Measurements from ENCODE around the gene ZSCAN12. TPM values are rescaled to one million over a fixed set of nuclear protein-coding genes. Genes with fewer than 3 reads are reported as not detected.

Gene ZSCAN12
- total and polyA plus RNA-seq, 2 of the 13 experiments (the other 11 are each of a cell fraction or from before 2014, with no cell fraction given) = 2.8 to 8.9 TPM

DNA sequence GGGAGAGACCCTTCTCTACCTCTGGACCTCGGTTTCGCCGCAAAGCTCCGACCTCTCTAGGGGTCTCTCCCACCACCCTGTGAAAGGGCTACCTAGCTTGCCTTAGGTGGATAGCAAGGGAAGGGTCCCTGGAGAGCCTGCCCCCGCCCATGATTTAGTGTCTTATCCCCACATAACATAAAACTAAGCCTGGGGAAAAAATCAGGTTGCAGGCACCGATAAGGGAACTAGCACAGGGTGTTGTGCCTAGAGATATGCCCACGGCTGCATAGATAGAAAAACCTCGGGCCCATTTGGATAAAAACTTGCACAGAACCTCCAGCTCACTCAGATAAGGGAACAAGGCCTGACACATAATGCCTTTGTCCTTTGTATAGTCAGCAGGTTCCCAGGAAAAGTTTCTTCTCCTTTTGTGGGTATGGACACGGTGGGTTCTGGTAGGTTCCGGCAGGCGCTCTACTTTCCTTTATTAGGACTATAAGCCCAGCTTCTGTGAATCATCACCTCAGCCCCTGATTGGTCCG lies 64.4 kb downstream of the ZSCAN12 start:
- ChIA-PET CTCF (ENCODE audit: low intra/inter-chr PET ratio, low total read pairs) (no interaction called here), POLR2A (interaction anchor here (0.6 to 4.9 kb wide), 34 partner anchors 8 to 862 kb away, joined by 3 to 108 read pairs (median 7); partner anchors contain the start of genes PGBD1, ZKSCAN3, ZKSCAN4 and ZKSCAN8)
- H3K79me2 ChIP-seq (ENCODE audit: insufficient read depth, low read length) = peaks cover 9% of the 10 kb centered on the region
- DNase-seq (ENCODE audit: low spot score) (no peak), ATAC-seq (peak; percentile 2; the same call in 2 of the 3 replicates), FAIRE-seq (no peak)
- H3K36me3 ChIP-seq (replicated peaks in 1 of 2; ENCODE audit: control insufficient read depth in 1 of 2, insufficient read depth in 2 of 2, low read length in 2 of 2) = no peaks in the 10 kb centered on the region
- intact Hi-C loops (cut with micrococcal nuclease; ENCODE audit: unreplicated experiment) (loop anchor here (1.0 kb wide), 2 partner anchors 10 to 11 kb away; no protein-coding TSS in a partner anchor), in situ Hi-C loops (cut with HindIII; ENCODE audit: extremely low pct_ligation_motif_present, low pct_unique_long_range_greater_than_20kb) (no loop called here)
- peak overlapping the region; percentile 88 for H3K9ac ChIP-seq (ENCODE audit: insufficient read depth, low read depth, low read length)
- peak overlapping the region; percentile 96 for H3K27ac ChIP-seq (ENCODE audit: extremely low read length, insufficient read depth, low read length)
- WGBS (ENCODE audit: low lambda C conversion rate) = 43% methylated on average over 12 of the region's 12 CpGs
- H3K27me3 ChIP-seq (ENCODE audit: control insufficient read depth in 1 of 2, insufficient read depth in 2 of 2, low read length in 2 of 2) = no peaks in the 10 kb centered on the region; a peak in 1 of 5 replicates
- H3K4me3 ChIP-seq (replicated peaks in 1 of 3; ENCODE audit: insufficient read depth in 1 of 3, low read depth in 2 of 3, low read length in 3 of 3) = peak overlapping the region; percentile 42 to 94 (median 80); a peak in 5 of 6 replicates
- TSS peak; percentile 94 for BruUV-seq (replicated peaks)
- H4K20me1 ChIP-seq (ENCODE audit: insufficient read depth, low read length) = no peaks in the 10 kb centered on the region
- H3K9me3 ChIP-seq (ENCODE audit: low read length) = peaks cover 3% of the 10 kb centered on the region
- H3K4me1 ChIP-seq (ENCODE audit: insufficient read depth, low read length) = peaks cover 25% of the 10 kb centered on the region
- H3K4me2 ChIP-seq (ENCODE audit: low read depth, low read length) = peak overlapping the region; percentile 87
- H2AFZ ChIP-seq (ENCODE audit: low read length) = peak overlapping the region; percentile 68
- peak; percentile 2; the same call in 1 of the 2 replicates for TF ChIP-seq CSRNP1 (CRISPR knock-in tag; IDR thresholded peaks at IDR 0.05)
- TF ChIP-seq, protein P1, sequence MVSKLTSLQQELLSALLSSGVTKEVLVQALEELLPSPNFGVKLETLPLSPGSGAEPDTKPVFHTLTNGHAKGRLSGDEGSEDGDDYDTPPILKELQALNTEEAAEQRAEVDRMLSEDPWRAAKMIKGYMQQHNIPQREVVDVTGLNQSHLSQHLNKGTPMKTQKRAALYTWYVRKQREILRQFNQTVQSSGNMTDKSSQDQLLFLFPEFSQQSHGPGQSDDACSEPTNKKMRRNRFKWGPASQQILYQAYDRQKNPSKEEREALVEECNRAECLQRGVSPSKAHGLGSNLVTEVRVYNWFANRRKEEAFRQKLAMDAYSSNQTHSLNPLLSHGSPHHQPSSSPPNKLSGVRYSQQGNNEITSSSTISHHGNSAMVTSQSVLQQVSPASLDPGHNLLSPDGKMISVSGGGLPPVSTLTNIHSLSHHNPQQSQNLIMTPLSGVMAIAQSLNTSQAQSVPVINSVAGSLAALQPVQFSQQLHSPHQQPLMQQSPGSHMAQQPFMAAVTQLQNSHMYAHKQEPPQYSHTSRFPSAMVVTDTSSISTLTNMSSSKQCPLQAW (CRISPR knock-in tag; IDR thresholded peaks at IDR 0.05) = 0 out of 2 replicates have a peak, but pooled peaks have one; percentile 35
- TF ChIP-seq ZNF414 (CRISPR knock-in tag; IDR thresholded peaks at IDR 0.05) = peak; percentile 11; the same call in 1 of the 2 replicates
- TF ChIP-seq DNMT1 (CRISPR knock-in tag; IDR thresholded peaks at IDR 0.05) = 0 out of 2 replicates have a peak, but pooled peaks have one; percentile 67
- TF ChIP-seq, protein P2, sequence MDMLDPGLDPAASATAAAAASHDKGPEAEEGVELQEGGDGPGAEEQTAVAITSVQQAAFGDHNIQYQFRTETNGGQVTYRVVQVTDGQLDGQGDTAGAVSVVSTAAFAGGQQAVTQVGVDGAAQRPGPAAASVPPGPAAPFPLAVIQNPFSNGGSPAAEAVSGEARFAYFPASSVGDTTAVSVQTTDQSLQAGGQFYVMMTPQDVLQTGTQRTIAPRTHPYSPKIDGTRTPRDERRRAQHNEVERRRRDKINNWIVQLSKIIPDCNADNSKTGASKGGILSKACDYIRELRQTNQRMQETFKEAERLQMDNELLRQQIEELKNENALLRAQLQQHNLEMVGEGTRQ (IDR thresholded peaks at IDR 0.05; ENCODE audit: low read depth, low read length) = no peak
- TF ChIP-seq, protein P2 (CRISPR knock-in tag; IDR thresholded peaks at IDR 0.05; ENCODE audit: borderline replicate concordance) = peak; percentile 40; the same call in 1 of the 2 replicates
- TF ChIP-seq SPEN (CRISPR knock-in tag; IDR thresholded peaks at IDR 0.05; ENCODE audit: low read depth) = 0 out of 2 replicates have a peak, but pooled peaks have one; percentile 11
- TF ChIP-seq ZBTB39 (CRISPR knock-in tag; IDR thresholded peaks at IDR 0.05) = peak; percentile 55; the same call in 1 of the 2 replicates
- TF ChIP-seq ZNF484 (CRISPR knock-in tag; IDR thresholded peaks at IDR 0.05; ENCODE audit: borderline replicate concordance, low read depth) = 0 out of 2 replicates have a peak, but pooled peaks have one; percentile 6
- TF ChIP-seq ZNF160 (CRISPR knock-in tag; IDR thresholded peaks at IDR 0.05) = 0 out of 2 replicates have a peak, but pooled peaks have one; percentile 11
- TF ChIP-seq, protein P3, sequence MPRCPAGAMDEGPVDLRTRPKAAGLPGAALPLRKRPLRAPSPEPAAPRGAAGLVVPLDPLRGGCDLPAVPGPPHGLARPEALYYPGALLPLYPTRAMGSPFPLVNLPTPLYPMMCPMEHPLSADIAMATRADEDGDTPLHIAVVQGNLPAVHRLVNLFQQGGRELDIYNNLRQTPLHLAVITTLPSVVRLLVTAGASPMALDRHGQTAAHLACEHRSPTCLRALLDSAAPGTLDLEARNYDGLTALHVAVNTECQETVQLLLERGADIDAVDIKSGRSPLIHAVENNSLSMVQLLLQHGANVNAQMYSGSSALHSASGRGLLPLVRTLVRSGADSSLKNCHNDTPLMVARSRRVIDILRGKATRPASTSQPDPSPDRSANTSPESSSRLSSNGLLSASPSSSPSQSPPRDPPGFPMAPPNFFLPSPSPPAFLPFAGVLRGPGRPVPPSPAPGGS (CRISPR knock-in tag; IDR thresholded peaks at IDR 0.05) = 0 out of 2 replicates have a peak, but pooled peaks have one; percentile 54

Measured in HepG2 (cell line).